H1 (cell line): ENCODE results near the gene CYP46A1. TPM values are rescaled to one million over a fixed set of nuclear protein-coding genes. Genes with fewer than 3 reads are reported as not detected.

Source experiments
- CTCF ChIA-PET: fragments of 300-600 bp; sonication (Branson Sonifier 250); formaldehyde crosslinking; loops from one replicate; lab custom pipeline; 2021; ENCODE audit not compliant: partially characterized antibody; lab: Charles Lee
- POLR2A ChIA-PET: fragments of 300-600 bp; sonication (Branson Sonifier 250); formaldehyde crosslinking; loops from one replicate; lab custom pipeline; 2021; ENCODE audit warnings: inconsistent platforms; ENCODE audit not compliant: partially characterized antibody; lab: Charles Lee
- DNase-seq, 2 experiments: peaks; one replicate each; pipeline versions ENCODE4 v3.0.0 to v3.0.0-alpha.2; 2010 to 2022; ENCODE audit warnings: low spot score in 2 of 2, low read depth in 1 of 2, mixed read lengths in 1 of 2
- FAIRE-seq: peaks from 2 replicates; lab custom pipeline; 2011; peaks lifted over from hg19 to GRCh38; lab: Jason Lieb, UNC
- H2AFZ ChIP-seq: 2 replicates; pipeline ENCODE4 v1.8.1; 2012; ENCODE audit warnings: low read length, inconsistent platforms
- H2AK5ac ChIP-seq: 2 replicates; pipeline ENCODE4 v1.6.1; 2013; ENCODE audit warnings: low read depth, low read length
- H2BK120ac ChIP-seq: replicated peaks from 2 replicates; pipeline ENCODE3; 2013; ENCODE audit warnings: low read depth, low read length, inconsistent platforms
- H2BK12ac ChIP-seq: 2 replicates; pipeline ENCODE4 v1.6.1; 2013; ENCODE audit warnings: low read depth, low read length
- H2BK15ac ChIP-seq: 2 replicates; pipeline ENCODE4 v1.6.1; 2013; ENCODE audit warnings: low read length
- H2BK20ac ChIP-seq: 2 replicates; pipeline ENCODE4 v1.6.1; 2013; ENCODE audit warnings: low read length
- H2BK5ac ChIP-seq: 2 replicates; pipeline ENCODE4 v1.6.1; 2013; ENCODE audit warnings: low read depth, low read length
- H3K14ac ChIP-seq: 2 replicates; pipeline ENCODE4 v1.6.1; 2013; ENCODE audit warnings: inconsistent platforms; ENCODE audit not compliant: insufficient read length
- H3K18ac ChIP-seq: 2 replicates; pipeline ENCODE4 v1.6.1; 2013; ENCODE audit warnings: low read length; ENCODE audit errors: extremely low read depth
- H3K23ac ChIP-seq: 2 replicates; pipeline ENCODE4 v1.6.1; 2013; ENCODE audit warnings: inconsistent platforms; ENCODE audit not compliant: insufficient read length
- H3K23me2 ChIP-seq: 2 replicates; pipeline ENCODE4 v1.6.1; 2013; ENCODE audit warnings: low read depth, low read length
- H3K27ac ChIP-seq: 2 replicates; pipeline ENCODE4 v1.6.1; 2011; ENCODE audit warnings: low read depth, low read length, inconsistent platforms
- H3K27me3 ChIP-seq, 4 experiments: replicated peaks in 1 of 4; 1 replicate in 1 of 4; 2 replicates in 3 of 4; pipeline versions ENCODE4 v1.6.1 to v1.8.1; 2011 to 2013; ENCODE audit warnings: low read length in 3 of 4, mild to moderate bottlenecking in 3 of 4, inconsistent platforms in 2 of 4, mixed read lengths in 2 of 4, moderate library complexity in 1 of 4; ENCODE audit not compliant: control insufficient read depth in 3 of 4, insufficient read depth in 3 of 4; ENCODE audit errors: extremely low read depth in 1 of 4
- H3K36me3 ChIP-seq, 4 experiments: 2 replicates each; pipeline versions ENCODE4 v1.6.1 to v1.8.1; 2011 to 2013; ENCODE audit warnings: mild to moderate bottlenecking in 4 of 4, low read length in 3 of 4, moderate library complexity in 2 of 4, control low read depth in 1 of 4, inconsistent platforms in 1 of 4; ENCODE audit not compliant: insufficient read depth in 4 of 4, control insufficient read depth in 2 of 4
- H3K4ac ChIP-seq: replicated peaks from 2 replicates; pipeline ENCODE3; 2013; ENCODE audit warnings: low read length, low read depth, mixed read lengths, inconsistent platforms; ENCODE audit not compliant: insufficient read length
- H3K4me1 ChIP-seq, 4 experiments: replicated peaks in 1 of 4; 1 replicate in 1 of 4; 2 replicates in 3 of 4; pipeline versions ENCODE4 v1.6.1 to v1.8.1; 2011 to 2013; ENCODE audit warnings: low read length in 3 of 4, inconsistent platforms in 2 of 4, mixed read lengths in 1 of 4; ENCODE audit not compliant: insufficient read depth in 4 of 4, control insufficient read depth in 3 of 4
- H3K4me2 ChIP-seq, 2 experiments: 2 replicates each; pipeline versions ENCODE4 v1.6.1 to v1.8.1; 2011 to 2013; ENCODE audit warnings: low read depth in 2 of 2, low read length in 2 of 2, control low read depth in 1 of 2, inconsistent platforms in 1 of 2, mild to moderate bottlenecking in 1 of 2; ENCODE audit not compliant: insufficient read depth in 1 of 2
- H3K4me3 ChIP-seq, 4 experiments: fragments of 200-600, 300-600 bp in 1 of 4; sonication (generic), shearing (Covaris generic), sonication (Bioruptor Twin) in 1 of 4; 2 replicates each; pipeline versions ENCODE4 v1.5.1 to v1.8.1; 2011 to 2016; ENCODE audit warnings: low read length in 4 of 4, low read depth in 3 of 4, control low read depth in 2 of 4, inconsistent platforms in 2 of 4, mild to moderate bottlenecking in 2 of 4, mixed read lengths in 1 of 4, moderate library complexity in 1 of 4; ENCODE audit not compliant: insufficient read depth in 2 of 4; ENCODE audit errors: extremely low read depth in 1 of 4
- H3K56ac ChIP-seq: replicated peaks from 2 replicates; pipeline ENCODE3; 2013; ENCODE audit warnings: low read depth, mild to moderate bottlenecking, mixed read lengths, low read length, inconsistent platforms; ENCODE audit not compliant: insufficient read length
- H3K79me1 ChIP-seq: 2 replicates; pipeline ENCODE4 v1.6.1; 2013; ENCODE audit warnings: low read depth, low read length, control low read depth
- H3K79me2 ChIP-seq, 2 experiments: 2 replicates each; pipeline versions ENCODE4 v1.6.1 to v1.8.1; 2012 to 2013; ENCODE audit warnings: low read length in 2 of 2, mild to moderate bottlenecking in 2 of 2, inconsistent platforms in 1 of 2; ENCODE audit not compliant: insufficient read depth in 2 of 2, control insufficient read depth in 1 of 2
- H3K9ac ChIP-seq, 4 experiments: replicated peaks in 1 of 4; 1 replicate in 1 of 4; 2 replicates in 3 of 4; pipeline versions ENCODE4 v1.6.1 to v1.8.1; 2011 to 2013; ENCODE audit warnings: low read depth in 3 of 4, low read length in 3 of 4, control low read depth in 2 of 4, mild to moderate bottlenecking in 2 of 4, moderate library complexity in 2 of 4, inconsistent platforms in 1 of 4; ENCODE audit errors: extremely low read depth in 1 of 4
- H3K9me3 ChIP-seq, 2 experiments: 2 replicates each; pipeline versions ENCODE4 v1.6.1 to v1.8.1; 2012 to 2013; ENCODE audit warnings: mild to moderate bottlenecking in 2 of 2, moderate library complexity in 2 of 2, control low read depth in 1 of 2, inconsistent platforms in 1 of 2, low read depth in 1 of 2, low read length in 1 of 2, mixed read lengths in 1 of 2; ENCODE audit not compliant: insufficient read depth in 2 of 2
- H4K20me1 ChIP-seq, 2 experiments: replicated peaks in 1 of 2; 2 replicates each; pipeline versions ENCODE3 to v1.8.1; 2011 to 2013; ENCODE audit warnings: inconsistent platforms in 2 of 2, low read length in 2 of 2, mild to moderate bottlenecking in 1 of 2; ENCODE audit not compliant: insufficient read depth in 2 of 2, control insufficient read depth in 1 of 2
- H4K5ac ChIP-seq: 2 replicates; pipeline ENCODE4 v1.6.1; 2013; ENCODE audit warnings: low read length, low read depth, mixed read lengths, inconsistent platforms; ENCODE audit not compliant: insufficient read length
- H4K8ac ChIP-seq: 2 replicates; pipeline ENCODE4 v1.8.0; 2013; ENCODE audit warnings: mild to moderate bottlenecking, moderate library complexity, low read length, inconsistent platforms; ENCODE audit not compliant: insufficient read depth; ENCODE audit errors: extremely low read depth
- H4K91ac ChIP-seq: replicated peaks from 2 replicates; pipeline ENCODE3; 2013; ENCODE audit warnings: low read length, mixed read lengths, inconsistent platforms; ENCODE audit not compliant: insufficient read length
- ASH2L ChIP-seq: fragments of 200-600, 300-600 bp; sonication (generic); IDR thresholded peaks from one replicate; pipeline ENCODE4 v1.7.1; 2017; ENCODE audit warnings: low read length
- MAFK ChIP-seq: IDR thresholded peaks from 2 replicates; pipeline ENCODE4 v1.6.1; 2012; ENCODE audit warnings: low read depth, mild to moderate bottlenecking, improper control_type of control experiment, low read length
- POLR2A ChIP-seq, 2 experiments: IDR thresholded peaks; 1 replicate in 1 of 2; 2 replicates in 1 of 2; pipeline ENCODE4 v1.6.1; 2011; ENCODE audit warnings: low read depth in 2 of 2, low read length in 2 of 2, mild to moderate bottlenecking in 2 of 2; ENCODE audit errors: control extremely low read depth in 1 of 2
- POLR2AphosphoS5 ChIP-seq: IDR thresholded peaks from 2 replicates; pipeline ENCODE4 v1.6.1; 2011; ENCODE audit warnings: low read depth, low read length
- RFX5 ChIP-seq: IDR thresholded peaks from 2 replicates; pipeline ENCODE4 v1.6.1; 2011; ENCODE audit warnings: low read depth, low read length, improper control_type of control experiment, borderline replicate concordance
- SIRT6 ChIP-seq: IDR thresholded peaks from one replicate; pipeline ENCODE4 v1.7.1; 2012; ENCODE audit warnings: low read length, inconsistent platforms
- SIX5 ChIP-seq: IDR thresholded peaks from 2 replicates; pipeline ENCODE4 v1.6.1; 2011; ENCODE audit warnings: mild to moderate bottlenecking, low read depth, low read length
- SRF ChIP-seq: IDR thresholded peaks from 2 replicates; pipeline ENCODE4 v1.6.1; 2011; ENCODE audit warnings: mild to moderate bottlenecking, low read depth, low read length, moderate library complexity
- TAF1 ChIP-seq: IDR thresholded peaks from 2 replicates; pipeline ENCODE4 v1.6.1; 2011; ENCODE audit warnings: mild to moderate bottlenecking, low read depth, low read length
- TAF7 ChIP-seq: optimal IDR thresholded peaks from 2 replicates; pipeline ENCODE3; 2011; ENCODE audit warnings: low read depth, mild to moderate bottlenecking, inconsistent platforms, low read length, moderate library complexity, borderline replicate concordance
- TCF12 ChIP-seq: IDR thresholded peaks from 2 replicates; pipeline ENCODE4 v1.6.1; 2011; ENCODE audit warnings: low read depth, mild to moderate bottlenecking, low read length
- WGBS, 2 experiments: shearing (Covaris generic) in 1 of 2; methylation state at CpG; one replicate each; pipeline versions ENCODE4 v1.1.6 to v1.1.7; 2013 to 2015; ENCODE audit warnings: low lambda C conversion rate in 2 of 2, mixed read lengths in 2 of 2, inconsistent platforms in 1 of 2, low coverage in 1 of 2, missing lambda C conversion rate in 1 of 2; ENCODE audit not compliant: insufficient replicate concordance in 2 of 2, insufficient coverage in 1 of 2, insufficient read length in 1 of 2; ENCODE audit errors: extremely low coverage in 1 of 2, missing lambda C conversion rate in 1 of 2; 5-methylcytosine and 5-hydroxymethylcytosine counted together
- polyA plus RNA-seq, 7 experiments: library from polyadenylated mRNA; depleted of rRNA in 3 of 7; stranded (reverse) in 5 of 7; unstranded in 2 of 7; fragments of >200 nt in 5 of 7; fragments of 200-250 nt in 2 of 7; gene quantifications; 1 replicate in 5 of 7; 2 replicates in 1 of 7; 4 replicates in 1 of 7; pipeline versions ENCODE4 v1.2.1 to v1.2.3, GENCODE V29; 2011 to 2013; ENCODE audit warnings: missing spikeins in 2 of 7, mixed read lengths in 2 of 7
- total RNA-seq: library from RNA; stranded (reverse); fragmentation: NEBNext Ultra II Directional; extraction: Animal tissue kit (Norgen Biotek cat#: 25700); gene quantifications from 2 replicates; pipeline ENCODE4 v1.2.1, GENCODE V29; 2021
- TF ChIP-seq, protein P1 (sequence below): IDR thresholded peaks from 2 replicates; pipeline ENCODE4 v1.6.1; 2011; ENCODE audit warnings: low read length, improper control_type of control experiment
- TF ChIP-seq, protein P2 (sequence below): IDR thresholded peaks from 2 replicates; pipeline ENCODE4 v1.6.1; 2012; ENCODE audit warnings: inconsistent platforms

CYP46A1 gene
- total and polyA plus RNA-seq, 2 of the 8 experiments (the other 6 are each of a cell fraction or from before 2014, with no cell fraction given), result 0.41 to 1.3 TPM

DNA sequence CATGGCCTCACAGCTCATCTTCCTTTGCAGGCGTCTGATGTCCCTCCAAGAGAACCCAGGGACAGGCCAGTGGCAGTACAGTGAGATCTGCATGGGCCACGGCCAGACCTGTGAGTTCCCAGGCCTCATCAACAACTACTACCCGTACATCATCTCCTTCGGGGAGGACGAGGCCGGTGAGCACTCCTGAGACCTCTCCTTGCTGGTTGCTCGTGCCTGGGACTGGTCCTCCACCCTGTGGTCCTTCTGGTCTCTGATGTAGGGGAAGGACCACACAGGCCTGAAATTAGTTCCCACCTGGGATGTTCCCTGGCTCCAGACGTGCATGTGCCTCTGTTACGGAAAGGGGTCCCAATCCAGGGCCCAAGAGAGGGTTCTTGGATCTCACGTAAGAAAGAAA is 21.3 kb upstream of the CYP46A1 start:
- H2BK5ac ChIP-seq, result 0 out of 2 replicates have a peak overlapping the region, but pooled peaks have one; percentile 41
- no peak overlapping the region for H3K56ac ChIP-seq
- H3K4me2 ChIP-seq, result no peak overlapping the region
- peaks cover 13% of the 10 kb centered on the region for H3K23me2 ChIP-seq
- peaks cover 0 to 11% (median 3%) of the 10 kb centered on the region in 4 experiments; a peak in 3 of 7 replicates for H3K27me3 ChIP-seq
- no peak overlapping the region for H2AFZ ChIP-seq
- no peak overlapping the region for H4K91ac ChIP-seq
- H3K36me3 ChIP-seq, result 0 out of 8 replicates have a peak, but pooled peaks cover 0 to 7% (median 0%) of the 10 kb centered on the region in 4 experiments
- ChIA-PET CTCF (interaction anchor here (1.8 to 3.3 kb wide), 5 partner anchors 8 to 87 kb away, joined by 4 to 12 read pairs (median 11); no protein-coding TSS in a partner anchor), POLR2A (interaction anchor here (0.9 to 1.1 kb wide), 2 partner anchors 22 to 67 kb away, joined by 3 read pairs; no protein-coding TSS in a partner anchor)
- H3K23ac ChIP-seq, result no peak overlapping the region
- no peak overlapping the region for H3K4ac ChIP-seq
- no peak overlapping the region for H3K14ac ChIP-seq
- peak overlapping the region; percentile 63; the same call in 1 of the 2 replicates for H3K18ac ChIP-seq
- H3K9me3 ChIP-seq, result no peaks in the 10 kb centered on the region
- H2BK15ac ChIP-seq, result peak overlapping the region; percentile 3
- no peak overlapping the region for H2BK120ac ChIP-seq
- no peak overlapping the region for H3K4me3 ChIP-seq
- no peak overlapping the region for H2BK20ac ChIP-seq
- H3K4me1 ChIP-seq, result peaks cover 13 to 53% (median 26%) of the 10 kb centered on the region in 4 experiments
- peak overlapping the region; percentile 32; the same call in 1 of the 2 replicates for H2BK12ac ChIP-seq
- H4K8ac ChIP-seq, result no peak overlapping the region
- no peak overlapping the region for H3K27ac ChIP-seq
- H2AK5ac ChIP-seq, result peak overlapping the region; percentile 83; the same call in 1 of the 2 replicates
- H3K9ac ChIP-seq, result no peak overlapping the region
- H3K79me1 ChIP-seq, result peaks cover 4% of the 10 kb centered on the region; the same call in 1 of the 2 replicates
- FAIRE-seq (no peak), DNase-seq (no peak)
- 92% methylated on average over 10 of the region's 10 CpGs; no CpG with 5 or more reads in 1 of the 2 experiments for WGBS, 2 experiments
- no peaks in the 10 kb centered on the region for H4K20me1 ChIP-seq
- H4K5ac ChIP-seq, result no peak overlapping the region
- H3K79me2 ChIP-seq, result no peaks in the 10 kb centered on the region
- TF ChIP-seq TAF7 (no peak), TAF1 (no peak), SRF (no peak), MAFK (no peak), TCF12 (no peak), POLR2AphosphoS5 (no peak), SIX5 (no peak), RFX5 (no peak), ASH2L (no peak), POLR2A (IDR thresholded peaks at IDR 0.05; ENCODE audit: control extremely low read depth in 1 of 2, low read depth in 2 of 2, low read length in 2 of 2) (no peak), SIRT6 (no peak)
- TF ChIP-seq, protein P1, sequence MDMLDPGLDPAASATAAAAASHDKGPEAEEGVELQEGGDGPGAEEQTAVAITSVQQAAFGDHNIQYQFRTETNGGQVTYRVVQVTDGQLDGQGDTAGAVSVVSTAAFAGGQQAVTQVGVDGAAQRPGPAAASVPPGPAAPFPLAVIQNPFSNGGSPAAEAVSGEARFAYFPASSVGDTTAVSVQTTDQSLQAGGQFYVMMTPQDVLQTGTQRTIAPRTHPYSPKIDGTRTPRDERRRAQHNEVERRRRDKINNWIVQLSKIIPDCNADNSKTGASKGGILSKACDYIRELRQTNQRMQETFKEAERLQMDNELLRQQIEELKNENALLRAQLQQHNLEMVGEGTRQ, result no peak
- TF ChIP-seq, protein P2, sequence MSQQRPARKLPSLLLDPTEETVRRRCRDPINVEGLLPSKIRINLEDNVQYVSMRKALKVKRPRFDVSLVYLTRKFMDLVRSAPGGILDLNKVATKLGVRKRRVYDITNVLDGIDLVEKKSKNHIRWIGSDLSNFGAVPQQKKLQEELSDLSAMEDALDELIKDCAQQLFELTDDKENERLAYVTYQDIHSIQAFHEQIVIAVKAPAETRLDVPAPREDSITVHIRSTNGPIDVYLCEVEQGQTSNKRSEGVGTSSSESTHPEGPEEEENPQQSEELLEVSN, result no peak
